LHCN-M2 (cell line): Measurements from ENCODE around the gene HTR4. TPM values are rescaled to one million over a fixed set of nuclear protein-coding genes. Genes with fewer than 3 reads are reported as not detected.

Experiments used
- total RNA-seq: library from RNA; depleted of rRNA; stranded (reverse); fragments of >200 nt; gene quantifications from 2 replicates; pipeline ENCODE4 v1.2.3, GENCODE V29; 2014; rRNA removed

Gene HTR4
- total RNA-seq, 1 experiment from 2014 or later, result not detected

Other genes starting within 250 kb of the HTR4 start
- 4.1 and 4.8 TPM in 2 replicates for gene ADRB2, start 172.1 kb upstream of the HTR4 start, total RNA-seq